K562 (cell line): ENCODE data around the gene ALG8. TPM values are rescaled to one million over a fixed set of nuclear protein-coding genes. Genes with fewer than 3 reads are reported as not detected.
A peak's percentile ranks its signal among the peaks of the same experiment; 100 is the strongest.

Source experiments
- ATF6 ChIP-seq: sonication (generic); formaldehyde crosslinking; IDR thresholded peaks from 2 replicates; pipeline ENCODE4 v1.4.0; 2020; ENCODE audit warnings: mild to moderate bottlenecking, missing genetic modification reagents
- BRD9 ChIP-seq: fragments of 450-650 bp; IDR thresholded peaks from 2 replicates; pipeline ENCODE4 v1.6.1; 2018; ENCODE audit warnings: low read depth; ENCODE audit not compliant: partially characterized antibody
- CAMTA2 ChIP-seq: fragments of 250-450 bp; sonication (Bioruptor Pico); conservative IDR thresholded peaks from 2 replicates; pipeline ENCODE4 v1.5.1; 2022
- CBX1 ChIP-seq: sonication (generic); IDR thresholded peaks from 2 replicates; pipeline ENCODE4 v1.6.1; 2016; ENCODE audit warnings: antibody characterized with exemption, low read depth, mild to moderate bottlenecking
- CHD1 ChIP-seq: fragments of 200-600 bp; sonication (generic); IDR thresholded peaks from one replicate; pipeline ENCODE4 v1.6.1; 2012; ENCODE audit warnings: mild to moderate bottlenecking, moderate library complexity, low read length, inconsistent platforms
- DPF2 ChIP-seq: fragments of 450-650 bp; IDR thresholded peaks from 2 replicates; pipeline ENCODE4 v1.6.1; 2016
- E2F5 ChIP-seq: sonication (generic); formaldehyde crosslinking; IDR thresholded peaks from 2 replicates; pipeline ENCODE4 v1.8.0; 2022; ENCODE audit warnings: mild to moderate bottlenecking, missing genetic modification reagents
- HMGN3 ChIP-seq: IDR thresholded peaks from 2 replicates; pipeline ENCODE4 v1.6.1; 2011; ENCODE audit warnings: borderline replicate concordance, low read depth, mild to moderate bottlenecking, mixed read lengths, low read length; ENCODE audit not compliant: insufficient read length; ENCODE audit errors: extremely low read depth
- HNRNPH1 ChIP-seq: fragments of 200-400 bp; formaldehyde crosslinking; optimal IDR thresholded peaks from 2 replicates; pipeline ENCODE3; 2017; ENCODE audit warnings: low read depth, mild to moderate bottlenecking, low read length, moderate library complexity
- MTF1 ChIP-seq: fragments of 250-450 bp; sonication (Bioruptor Pico); IDR thresholded peaks from 2 replicates; pipeline ENCODE4 v1.9.0; 2021; ENCODE audit warnings: moderate library complexity, mild to moderate bottlenecking, inconsistent platforms, borderline replicate concordance
- PHF21A ChIP-seq: fragments of 450-650 bp; IDR thresholded peaks from 2 replicates; pipeline ENCODE4 v1.6.1; 2017; ENCODE audit warnings: low read depth, borderline replicate concordance
- THAP7 ChIP-seq: fragments of 250-450 bp; sonication (Bioruptor Pico); IDR thresholded peaks from 2 replicates; pipeline ENCODE4 v1.5.0; 2021
- ZNF133 ChIP-seq: fragments of 250-450 bp; sonication (Bioruptor Pico); IDR thresholded peaks from 2 replicates; pipeline ENCODE4 v1.4.0; 2020; ENCODE audit warnings: mild to moderate bottlenecking
- ZNF143 ChIP-seq: sonication (generic); formaldehyde crosslinking; IDR thresholded peaks from 2 replicates; pipeline ENCODE4 v1.9.0; 2022; ENCODE audit warnings: mild to moderate bottlenecking, missing genetic modification reagents
- ZNF212 ChIP-seq: fragments of 450-650 bp; formaldehyde crosslinking; IDR thresholded peaks from 2 replicates; pipeline ENCODE4 v1.4.0; 2020; ENCODE audit warnings: mild to moderate bottlenecking
- polyA plus RNA-seq, 8 experiments: library from polyadenylated mRNA; depleted of rRNA in 4 of 8; stranded (reverse) in 5 of 8; unstranded in 3 of 8; fragments of >200 nt; fragmentation: Nextera tagmentation in 2 of 8; fragmentation: Illumina TruSeq in 1 of 8; extraction: Ambion mirVana in 2 of 8; extraction: Trizol in 1 of 8; gene quantifications; 2 replicates each; pipeline versions ENCODE4 v1.2.1 to v1.2.3, GENCODE V29; 2011 to 2014; ENCODE audit warnings: inconsistent platforms in 1 of 8, missing spikeins in 1 of 8
- total RNA-seq, 7 experiments: library from RNA; depleted of rRNA in 6 of 7; stranded (reverse); fragments of >200 nt in 6 of 7; fragmentation: Illumina TruSeq in 2 of 7; extraction: Trizol in 2 of 7; gene quantifications; 2 replicates each; pipeline versions ENCODE4 v1.2.1 to v1.2.3, GENCODE V29; 2011 to 2021; ENCODE audit warnings: low replicate concordance in 1 of 7
- TF ChIP-seq, protein P1 (sequence below): fragments of 250-450 bp; sonication (Bioruptor Pico); IDR thresholded peaks from 2 replicates; pipeline ENCODE4 v1.5.0; 2020; ENCODE audit warnings: mild to moderate bottlenecking, borderline replicate concordance

ALG8 gene
- total and polyA plus RNA-seq, 9 of the 15 experiments (the other 6 are each of a cell fraction or from before 2014, with no cell fraction given), result 59.3 to 189 (median 106) TPM

- 0 out of 2 replicates have a peak, but pooled peaks have one; percentile 12 for TF ChIP-seq E2F5 (CRISPR knock-in tag)
- TF ChIP-seq HNRNPH1, result no peak
- no peak for TF ChIP-seq ZNF133 (CRISPR knock-in tag)
- 0 out of 2 replicates have a peak, but pooled peaks have one; percentile 68 for TF ChIP-seq PHF21A
- TF ChIP-seq, protein P1, sequence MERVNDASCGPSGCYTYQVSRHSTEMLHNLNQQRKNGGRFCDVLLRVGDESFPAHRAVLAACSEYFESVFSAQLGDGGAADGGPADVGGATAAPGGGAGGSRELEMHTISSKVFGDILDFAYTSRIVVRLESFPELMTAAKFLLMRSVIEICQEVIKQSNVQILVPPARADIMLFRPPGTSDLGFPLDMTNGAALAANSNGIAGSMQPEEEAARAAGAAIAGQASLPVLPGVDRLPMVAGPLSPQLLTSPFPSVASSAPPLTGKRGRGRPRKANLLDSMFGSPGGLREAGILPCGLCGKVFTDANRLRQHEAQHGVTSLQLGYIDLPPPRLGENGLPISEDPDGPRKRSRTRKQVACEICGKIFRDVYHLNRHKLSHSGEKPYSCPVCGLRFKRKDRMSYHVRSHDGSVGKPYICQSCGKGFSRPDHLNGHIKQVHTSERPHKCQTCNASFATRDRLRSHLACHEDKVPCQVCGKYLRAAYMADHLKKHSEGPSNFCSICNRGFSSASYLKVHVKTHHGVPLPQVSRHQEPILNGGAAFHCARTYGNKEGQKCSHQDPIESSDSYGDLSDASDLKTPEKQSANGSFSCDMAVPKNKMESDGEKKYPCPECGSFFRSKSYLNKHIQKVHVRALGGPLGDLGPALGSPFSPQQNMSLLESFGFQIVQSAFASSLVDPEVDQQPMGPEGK (CRISPR knock-in tag), result no peak
- no peak for TF ChIP-seq CAMTA2 (CRISPR knock-in tag)
- TF ChIP-seq CBX1, result peak; percentile 95
- no peak for TF ChIP-seq BRD9
- peak; percentile 95 for TF ChIP-seq HMGN3
- TF ChIP-seq ZNF212, result no peak
- TF ChIP-seq THAP7, result peak; percentile 76; the same call in 1 of the 2 replicates
- TF ChIP-seq MTF1 (CRISPR knock-in tag), result no peak
- TF ChIP-seq ZNF143 (CRISPR knock-in tag), result no peak
- TF ChIP-seq DPF2, result peak; percentile 35; the same call in 1 of the 2 replicates
- no peak for TF ChIP-seq ATF6 (CRISPR knock-in tag)
- TF ChIP-seq CHD1, result peak; percentile 37
Measured at GRCh38 chr11:78079232-78080083, 60.0 kb downstream of the ALG8 start, which contains the start of gene NDUFC2 (continued).
